ENCODE data around the gene PRKAR2B.

PRKAR2B gene

GRCh38 chr7:107044347-107045194, at the start of gene PRKAR2B:
PRKAR2B (plus strand) TSS chr7:107044705; CDS start chr7:107044908, 203 bp downstream.
- H3K36me3 ChIP-seq (ENCODE audit: insufficient read depth, low read length), result no peaks in the 10 kb centered on the region
- no peaks in the 10 kb centered on the region for H3K9me3 ChIP-seq (ENCODE audit: low read length)
- H3K4me1 ChIP-seq (ENCODE audit: insufficient read depth, low read length), result peaks cover 9% of the 10 kb centered on the region
- H3K9ac ChIP-seq (ENCODE audit: low read length), result peak within 1 kb of the TSS; percentile 23
- peak within 1 kb of the TSS; percentile 79 for H3K27ac ChIP-seq (ENCODE audit: low read depth, low read length)
- peak within 1 kb of the TSS; percentile 75 to 79 for H3K4me3 ChIP-seq (ENCODE audit: low read depth in 1 of 2, low read length in 2 of 2)
- H3K27me3 ChIP-seq (ENCODE audit: control insufficient read depth in 1 of 2, insufficient read depth in 2 of 2, low read length in 2 of 2), result no peaks in the 10 kb centered on the region

- no peak overlapping the region for H3K27ac ChIP-seq (ENCODE audit: low read depth, low read length)
- H3K4me1 ChIP-seq (ENCODE audit: insufficient read depth, low read length), result no peaks in the 10 kb centered on the region
- no peaks in the 10 kb centered on the region for H3K9me3 ChIP-seq (ENCODE audit: low read length)
- no peaks in the 10 kb centered on the region for H3K36me3 ChIP-seq (ENCODE audit: insufficient read depth, low read length)
- no peak overlapping the region for H3K4me3 ChIP-seq (ENCODE audit: low read depth in 1 of 2, low read length in 2 of 2)
- H3K27me3 ChIP-seq (ENCODE audit: control insufficient read depth in 1 of 2, insufficient read depth in 2 of 2, low read length in 2 of 2), result no peaks in the 10 kb centered on the region
- no peak overlapping the region for H3K9ac ChIP-seq (ENCODE audit: low read length)
These were observed 49.7 kb upstream of the PRKAR2B start for GRCh38 chr7:106994833-106995232.

GRCh38 chr7:106997487-106998271, 46.8 kb upstream of the PRKAR2B start:
- no peaks in the 10 kb centered on the region for H3K9me3 ChIP-seq (ENCODE audit: low read length)
- H3K36me3 ChIP-seq (ENCODE audit: insufficient read depth, low read length), result no peaks in the 10 kb centered on the region
- no peak overlapping the region for H3K9ac ChIP-seq (ENCODE audit: low read length)
- no peaks in the 10 kb centered on the region for H3K27me3 ChIP-seq (ENCODE audit: control insufficient read depth in 1 of 2, insufficient read depth in 2 of 2, low read length in 2 of 2)
- H3K4me1 ChIP-seq (ENCODE audit: insufficient read depth, low read length), result no peaks in the 10 kb centered on the region
- no peak overlapping the region for H3K27ac ChIP-seq (ENCODE audit: low read depth, low read length)
- H3K4me3 ChIP-seq (ENCODE audit: low read depth in 1 of 2, low read length in 2 of 2), result no peak overlapping the region

GRCh38 chr7:106999023-106999422, 45.5 kb upstream of the PRKAR2B start:
- Histone ChIP-seq H3K36me3 (ENCODE audit: insufficient read depth, low read length) (no peaks in the 10 kb centered on the region), H3K4me3 (ENCODE audit: low read depth in 1 of 2, low read length in 2 of 2) (no peak overlapping the region), H3K27ac (ENCODE audit: low read depth, low read length) (no peak overlapping the region), H3K9ac (ENCODE audit: low read length) (no peak overlapping the region), H3K27me3 (ENCODE audit: control insufficient read depth in 1 of 2, insufficient read depth in 2 of 2, low read length in 2 of 2) (no peaks in the 10 kb centered on the region), H3K4me1 (ENCODE audit: insufficient read depth, low read length) (no peaks in the 10 kb centered on the region), H3K9me3 (ENCODE audit: low read length) (no peaks in the 10 kb centered on the region)

- Histone ChIP-seq H3K27ac (ENCODE audit: low read depth, low read length) (no peak overlapping the region), H3K36me3 (ENCODE audit: insufficient read depth, low read length) (no peaks in the 10 kb centered on the region), H3K4me3 (ENCODE audit: low read depth in 1 of 2, low read length in 2 of 2) (no peak overlapping the region), H3K27me3 (ENCODE audit: control insufficient read depth in 1 of 2, insufficient read depth in 2 of 2, low read length in 2 of 2) (no peaks in the 10 kb centered on the region), H3K4me1 (ENCODE audit: insufficient read depth, low read length) (no peaks in the 10 kb centered on the region), H3K9me3 (ENCODE audit: low read length) (no peaks in the 10 kb centered on the region), H3K9ac (ENCODE audit: low read length) (no peak overlapping the region)
These were observed 43.0 kb upstream of the PRKAR2B start for GRCh38 chr7:107001490-107001889.

- no peaks in the 10 kb centered on the region for H3K9me3 ChIP-seq (ENCODE audit: low read length)
- no peaks in the 10 kb centered on the region for H3K27me3 ChIP-seq (ENCODE audit: control insufficient read depth in 1 of 2, insufficient read depth in 2 of 2, low read length in 2 of 2)
- H3K27ac ChIP-seq (ENCODE audit: low read depth, low read length), result no peak overlapping the region
- no peaks in the 10 kb centered on the region for H3K4me1 ChIP-seq (ENCODE audit: insufficient read depth, low read length)
- H3K9ac ChIP-seq (ENCODE audit: low read length), result no peak overlapping the region
- no peaks in the 10 kb centered on the region for H3K36me3 ChIP-seq (ENCODE audit: insufficient read depth, low read length)
- H3K4me3 ChIP-seq (ENCODE audit: low read depth in 1 of 2, low read length in 2 of 2), result no peak overlapping the region
These were observed 42.4 kb upstream of the PRKAR2B start for GRCh38 chr7:107002126-107002525.

GRCh38 chr7:107002529-107002998, 41.9 kb upstream of the PRKAR2B start:
- no peaks in the 10 kb centered on the region for H3K36me3 ChIP-seq (ENCODE audit: insufficient read depth, low read length)
- no peaks in the 10 kb centered on the region for H3K27me3 ChIP-seq (ENCODE audit: control insufficient read depth in 1 of 2, insufficient read depth in 2 of 2, low read length in 2 of 2)
- no peaks in the 10 kb centered on the region for H3K9me3 ChIP-seq (ENCODE audit: low read length)
- no peak overlapping the region for H3K4me3 ChIP-seq (ENCODE audit: low read depth in 1 of 2, low read length in 2 of 2)
- no peak overlapping the region for H3K9ac ChIP-seq (ENCODE audit: low read length)
- H3K4me1 ChIP-seq (ENCODE audit: insufficient read depth, low read length), result no peaks in the 10 kb centered on the region
- no peak overlapping the region for H3K27ac ChIP-seq (ENCODE audit: low read depth, low read length)

GRCh38 chr7:107007007-107007891, 37.3 kb upstream of the PRKAR2B start:
- H3K9me3 ChIP-seq (ENCODE audit: low read length), result no peaks in the 10 kb centered on the region
- H3K9ac ChIP-seq (ENCODE audit: low read length), result no peak overlapping the region
- no peak overlapping the region for H3K27ac ChIP-seq (ENCODE audit: low read depth, low read length)
- H3K4me3 ChIP-seq (ENCODE audit: low read depth in 1 of 2, low read length in 2 of 2), result no peak overlapping the region
- no peaks in the 10 kb centered on the region for H3K4me1 ChIP-seq (ENCODE audit: insufficient read depth, low read length)
- H3K36me3 ChIP-seq (ENCODE audit: insufficient read depth, low read length), result no peaks in the 10 kb centered on the region
- H3K27me3 ChIP-seq (ENCODE audit: control insufficient read depth in 1 of 2, insufficient read depth in 2 of 2, low read length in 2 of 2), result no peaks in the 10 kb centered on the region

- Histone ChIP-seq H3K4me3 (ENCODE audit: low read depth in 1 of 2, low read length in 2 of 2) (no peak overlapping the region), H3K4me1 (ENCODE audit: insufficient read depth, low read length) (no peaks in the 10 kb centered on the region), H3K36me3 (ENCODE audit: insufficient read depth, low read length) (no peaks in the 10 kb centered on the region), H3K9ac (ENCODE audit: low read length) (no peak overlapping the region), H3K27me3 (ENCODE audit: control insufficient read depth in 1 of 2, insufficient read depth in 2 of 2, low read length in 2 of 2) (no peaks in the 10 kb centered on the region), H3K27ac (ENCODE audit: low read depth, low read length) (no peak overlapping the region), H3K9me3 (ENCODE audit: low read length) (no peaks in the 10 kb centered on the region)
These were observed 36.6 kb upstream of the PRKAR2B start for GRCh38 chr7:107007892-107008287.

- H3K4me3 ChIP-seq (ENCODE audit: low read depth in 1 of 2, low read length in 2 of 2), result no peak overlapping the region
- no peaks in the 10 kb centered on the region for H3K36me3 ChIP-seq (ENCODE audit: insufficient read depth, low read length)
- H3K27ac ChIP-seq (ENCODE audit: low read depth, low read length), result no peak overlapping the region
- no peaks in the 10 kb centered on the region for H3K27me3 ChIP-seq (ENCODE audit: control insufficient read depth in 1 of 2, insufficient read depth in 2 of 2, low read length in 2 of 2)
- no peaks in the 10 kb centered on the region for H3K4me1 ChIP-seq (ENCODE audit: insufficient read depth, low read length)
- H3K9ac ChIP-seq (ENCODE audit: low read length), result no peak overlapping the region
- H3K9me3 ChIP-seq (ENCODE audit: low read length), result no peaks in the 10 kb centered on the region
These were observed 34.7 kb upstream of the PRKAR2B start for GRCh38 chr7:107009846-107010203.

GRCh38 chr7:107012691-107013090, 31.8 kb upstream of the PRKAR2B start:
- H3K4me1 ChIP-seq (ENCODE audit: insufficient read depth, low read length), result no peaks in the 10 kb centered on the region
- no peaks in the 10 kb centered on the region for H3K27me3 ChIP-seq (ENCODE audit: control insufficient read depth in 1 of 2, insufficient read depth in 2 of 2, low read length in 2 of 2)
- no peak overlapping the region for H3K4me3 ChIP-seq (ENCODE audit: low read depth in 1 of 2, low read length in 2 of 2)
- H3K9me3 ChIP-seq (ENCODE audit: low read length), result no peaks in the 10 kb centered on the region
- no peak overlapping the region for H3K9ac ChIP-seq (ENCODE audit: low read length)
- no peak overlapping the region for H3K27ac ChIP-seq (ENCODE audit: low read depth, low read length)
- no peaks in the 10 kb centered on the region for H3K36me3 ChIP-seq (ENCODE audit: insufficient read depth, low read length)
